H1 (cell line): ENCODE measurements around the gene STRIP2. TPM values are rescaled to one million over a fixed set of nuclear protein-coding genes. Genes with fewer than 3 reads are reported as not detected.

Experiments
- SP4 ChIP-seq: IDR thresholded peaks from 2 replicates; pipeline ENCODE4 v1.6.1; 2012; ENCODE audit warnings: low read length, inconsistent platforms
- polyA plus RNA-seq, 7 experiments: library from polyadenylated mRNA; depleted of rRNA in 3 of 7; stranded (reverse) in 5 of 7; unstranded in 2 of 7; fragments of >200 nt in 5 of 7; fragments of 200-250 nt in 2 of 7; gene quantifications; 1 replicate in 5 of 7; 2 replicates in 1 of 7; 4 replicates in 1 of 7; pipeline versions ENCODE4 v1.2.1 to v1.2.3, GENCODE V29; 2011 to 2013; ENCODE audit warnings: missing spikeins in 2 of 7, mixed read lengths in 2 of 7
- total RNA-seq: library from RNA; stranded (reverse); fragmentation: NEBNext Ultra II Directional; extraction: Animal tissue kit (Norgen Biotek cat#: 25700); gene quantifications from 2 replicates; pipeline ENCODE4 v1.2.1, GENCODE V29; 2021

STRIP2 gene
- total and polyA plus RNA-seq, 2 of the 8 experiments (the other 6 are each of a cell fraction or from before 2014, with no cell fraction given): 5.3 to 8.2 TPM

DNA sequence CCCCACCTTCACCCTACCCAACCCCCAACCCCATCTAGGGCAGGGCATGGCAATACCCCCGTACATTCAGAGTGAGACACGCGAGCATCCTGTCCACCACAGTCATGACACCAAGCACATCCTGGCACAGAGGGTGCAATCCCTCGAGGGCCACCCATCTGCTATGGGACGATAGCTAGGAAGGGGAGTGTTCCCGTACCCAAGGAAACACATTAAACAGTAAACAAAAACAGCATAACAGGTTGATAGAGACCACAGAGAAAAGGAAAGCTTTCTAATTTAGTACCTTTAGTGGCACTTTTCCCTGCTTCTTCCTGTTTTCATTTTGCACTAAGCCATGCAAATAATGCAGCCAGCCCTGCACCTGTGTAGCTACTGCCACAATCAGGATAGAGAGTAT, 65.8 kb downstream of the STRIP2 start (continued):
- no peak for TF ChIP-seq SP4
